WTC11 (cell line): ENCODE measurements around the gene FXYD6.

ENCODE experiments used
- NR1H2 ChIP-seq: sonication (generic); formaldehyde crosslinking; IDR thresholded peaks from 2 replicates; pipeline ENCODE4 v1.9.0; 2021; ENCODE audit warnings: mild to moderate bottlenecking, moderate library complexity, missing genetic modification reagents
- USF1 ChIP-seq: sonication (generic); formaldehyde crosslinking; IDR thresholded peaks from 2 replicates; pipeline ENCODE4 v1.8.0; 2022; ENCODE audit warnings: mild to moderate bottlenecking, missing genetic modification reagents
- ZBTB43 ChIP-seq: sonication (generic); formaldehyde crosslinking; IDR thresholded peaks from 2 replicates; pipeline ENCODE4 v1.8.1; 2023; ENCODE audit warnings: mild to moderate bottlenecking, missing genetic modification reagents
- ZMAT4 ChIP-seq: fragments of 250-450 bp; sonication (Bioruptor Pico); IDR thresholded peaks from 2 replicates; pipeline ENCODE4 v1.9.0; 2021; ENCODE audit warnings: mild to moderate bottlenecking
- TF ChIP-seq, protein P1 (sequence below): fragments of 200-600 bp; IDR thresholded peaks from 2 replicates; pipeline ENCODE4 v1.8.0; 2022; ENCODE audit warnings: antibody characterized with exemption
- TF ChIP-seq, protein P2 (sequence below): sonication (generic); formaldehyde crosslinking; IDR thresholded peaks from 2 replicates; pipeline ENCODE4 v1.8.1; 2022; ENCODE audit warnings: mild to moderate bottlenecking, missing genetic modification reagents, moderate library complexity, borderline replicate concordance
- TF ChIP-seq, protein P3 (sequence below): sonication (generic); formaldehyde crosslinking; IDR thresholded peaks from 2 replicates; pipeline ENCODE4 v1.8.1; 2023; ENCODE audit warnings: mild to moderate bottlenecking, missing genetic modification reagents, moderate library complexity

- TF ChIP-seq, protein P1, sequence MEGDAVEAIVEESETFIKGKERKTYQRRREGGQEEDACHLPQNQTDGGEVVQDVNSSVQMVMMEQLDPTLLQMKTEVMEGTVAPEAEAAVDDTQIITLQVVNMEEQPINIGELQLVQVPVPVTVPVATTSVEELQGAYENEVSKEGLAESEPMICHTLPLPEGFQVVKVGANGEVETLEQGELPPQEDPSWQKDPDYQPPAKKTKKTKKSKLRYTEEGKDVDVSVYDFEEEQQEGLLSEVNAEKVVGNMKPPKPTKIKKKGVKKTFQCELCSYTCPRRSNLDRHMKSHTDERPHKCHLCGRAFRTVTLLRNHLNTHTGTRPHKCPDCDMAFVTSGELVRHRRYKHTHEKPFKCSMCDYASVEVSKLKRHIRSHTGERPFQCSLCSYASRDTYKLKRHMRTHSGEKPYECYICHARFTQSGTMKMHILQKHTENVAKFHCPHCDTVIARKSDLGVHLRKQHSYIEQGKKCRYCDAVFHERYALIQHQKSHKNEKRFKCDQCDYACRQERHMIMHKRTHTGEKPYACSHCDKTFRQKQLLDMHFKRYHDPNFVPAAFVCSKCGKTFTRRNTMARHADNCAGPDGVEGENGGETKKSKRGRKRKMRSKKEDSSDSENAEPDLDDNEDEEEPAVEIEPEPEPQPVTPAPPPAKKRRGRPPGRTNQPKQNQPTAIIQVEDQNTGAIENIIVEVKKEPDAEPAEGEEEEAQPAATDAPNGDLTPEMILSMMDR, result no peak
- no peak for TF ChIP-seq USF1 (CRISPR knock-in tag)
- TF ChIP-seq ZBTB43, result no peak
- TF ChIP-seq, protein P2, sequence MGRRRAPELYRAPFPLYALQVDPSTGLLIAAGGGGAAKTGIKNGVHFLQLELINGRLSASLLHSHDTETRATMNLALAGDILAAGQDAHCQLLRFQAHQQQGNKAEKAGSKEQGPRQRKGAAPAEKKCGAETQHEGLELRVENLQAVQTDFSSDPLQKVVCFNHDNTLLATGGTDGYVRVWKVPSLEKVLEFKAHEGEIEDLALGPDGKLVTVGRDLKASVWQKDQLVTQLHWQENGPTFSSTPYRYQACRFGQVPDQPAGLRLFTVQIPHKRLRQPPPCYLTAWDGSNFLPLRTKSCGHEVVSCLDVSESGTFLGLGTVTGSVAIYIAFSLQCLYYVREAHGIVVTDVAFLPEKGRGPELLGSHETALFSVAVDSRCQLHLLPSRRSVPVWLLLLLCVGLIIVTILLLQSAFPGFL (CRISPR knock-in tag), result no peak
- TF ChIP-seq, protein P3, sequence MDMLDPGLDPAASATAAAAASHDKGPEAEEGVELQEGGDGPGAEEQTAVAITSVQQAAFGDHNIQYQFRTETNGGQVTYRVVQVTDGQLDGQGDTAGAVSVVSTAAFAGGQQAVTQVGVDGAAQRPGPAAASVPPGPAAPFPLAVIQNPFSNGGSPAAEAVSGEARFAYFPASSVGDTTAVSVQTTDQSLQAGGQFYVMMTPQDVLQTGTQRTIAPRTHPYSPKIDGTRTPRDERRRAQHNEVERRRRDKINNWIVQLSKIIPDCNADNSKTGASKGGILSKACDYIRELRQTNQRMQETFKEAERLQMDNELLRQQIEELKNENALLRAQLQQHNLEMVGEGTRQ (CRISPR knock-in tag), result no peak
- no peak for TF ChIP-seq NR1H2 (CRISPR knock-in tag)
- TF ChIP-seq ZMAT4 (CRISPR knock-in tag), result no peak
Measured at GRCh38 chr11:117803896-117804295, 72.6 kb downstream of the FXYD6 start.
